Subcutaneous adipose tissue (tissue), 4 donors: ENCODE data around the gene KPNA1. TPM values are rescaled to one million over a fixed set of nuclear protein-coding genes. Genes with fewer than 3 reads are reported as not detected.

Source experiments
- total RNA-seq, 4 donors: library from RNA; depleted of rRNA; stranded (reverse); fragments of >200 nt; gene quantifications; one replicate each; pipeline ENCODE4 v1.1.0, GENCODE V29; 2016
- TF ChIP-seq, protein P1 (sequence below): fragments of 450-650 bp; IDR thresholded peaks from one replicate; pipeline ENCODE4 v1.5.1; 2016; ENCODE audit warnings: low read depth, mild to moderate bottlenecking, control low read depth, antibody characterized with exemption, moderate library complexity

The KPNA1 gene
- total RNA-seq, 4 donors from 2014 or later = 35.9 to 54.8 (median 42.4) TPM

DNA sequence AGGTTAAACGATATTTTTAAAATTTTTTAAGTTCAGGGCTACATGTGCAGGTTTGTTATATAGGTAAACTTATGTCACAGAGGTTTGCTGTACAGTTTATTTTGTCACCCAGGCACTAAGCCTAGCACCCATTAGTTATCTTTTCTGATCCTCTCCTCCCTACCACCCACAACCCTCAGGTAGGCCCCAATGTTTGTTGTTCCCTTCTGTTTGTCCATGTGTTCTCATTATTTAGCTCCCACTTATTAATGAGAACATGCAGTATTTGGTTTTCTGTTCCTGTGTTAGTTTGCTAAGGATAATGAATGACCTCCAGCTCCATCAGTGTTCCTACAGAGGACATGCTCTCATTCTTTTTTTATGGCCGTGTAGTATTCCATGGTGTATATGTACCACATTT is 115.8 kb downstream of the KPNA1 start:
- TF ChIP-seq, protein P1, sequence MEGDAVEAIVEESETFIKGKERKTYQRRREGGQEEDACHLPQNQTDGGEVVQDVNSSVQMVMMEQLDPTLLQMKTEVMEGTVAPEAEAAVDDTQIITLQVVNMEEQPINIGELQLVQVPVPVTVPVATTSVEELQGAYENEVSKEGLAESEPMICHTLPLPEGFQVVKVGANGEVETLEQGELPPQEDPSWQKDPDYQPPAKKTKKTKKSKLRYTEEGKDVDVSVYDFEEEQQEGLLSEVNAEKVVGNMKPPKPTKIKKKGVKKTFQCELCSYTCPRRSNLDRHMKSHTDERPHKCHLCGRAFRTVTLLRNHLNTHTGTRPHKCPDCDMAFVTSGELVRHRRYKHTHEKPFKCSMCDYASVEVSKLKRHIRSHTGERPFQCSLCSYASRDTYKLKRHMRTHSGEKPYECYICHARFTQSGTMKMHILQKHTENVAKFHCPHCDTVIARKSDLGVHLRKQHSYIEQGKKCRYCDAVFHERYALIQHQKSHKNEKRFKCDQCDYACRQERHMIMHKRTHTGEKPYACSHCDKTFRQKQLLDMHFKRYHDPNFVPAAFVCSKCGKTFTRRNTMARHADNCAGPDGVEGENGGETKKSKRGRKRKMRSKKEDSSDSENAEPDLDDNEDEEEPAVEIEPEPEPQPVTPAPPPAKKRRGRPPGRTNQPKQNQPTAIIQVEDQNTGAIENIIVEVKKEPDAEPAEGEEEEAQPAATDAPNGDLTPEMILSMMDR = no peak

DNA sequence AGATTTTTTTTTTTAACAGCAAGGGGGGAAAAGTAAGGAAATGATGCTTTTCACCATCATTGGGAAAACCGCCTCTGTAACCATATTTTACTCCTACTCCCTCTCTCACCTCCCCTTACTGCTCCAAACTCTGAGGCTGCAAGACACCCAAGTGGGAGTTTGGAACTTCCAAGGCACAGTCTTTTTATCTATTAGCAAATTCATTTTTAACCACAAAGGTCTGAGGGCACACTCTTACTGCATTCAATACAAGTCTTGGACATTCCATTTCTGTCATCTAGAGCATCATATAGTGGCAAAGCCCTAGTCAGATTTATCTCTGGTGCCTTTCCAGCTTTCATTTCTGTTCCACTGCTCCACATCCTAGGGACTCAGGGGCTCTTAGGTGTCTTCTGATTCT is 117.5 kb downstream of the KPNA1 start:
- TF ChIP-seq, protein P1 = no peak

DNA sequence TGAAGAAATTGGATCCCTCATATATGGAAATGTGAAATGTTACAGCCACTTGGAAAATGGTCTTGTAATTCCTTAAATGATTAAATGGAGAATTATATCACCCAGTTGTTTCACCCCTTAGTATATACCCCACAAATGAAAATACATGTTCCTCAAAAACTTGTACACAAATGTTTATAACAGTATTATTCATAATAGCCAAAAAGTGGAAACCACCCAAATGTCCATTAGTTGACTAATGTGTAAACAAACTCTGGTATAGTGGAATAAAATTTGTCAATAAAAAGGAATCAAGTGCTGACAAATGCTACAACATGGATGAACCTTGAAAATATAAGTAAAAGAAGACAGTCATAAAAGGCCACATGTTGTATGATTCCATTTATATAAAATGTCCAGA is 118.2 kb downstream of the KPNA1 start:
- TF ChIP-seq, protein P1 = no peak

DNA sequence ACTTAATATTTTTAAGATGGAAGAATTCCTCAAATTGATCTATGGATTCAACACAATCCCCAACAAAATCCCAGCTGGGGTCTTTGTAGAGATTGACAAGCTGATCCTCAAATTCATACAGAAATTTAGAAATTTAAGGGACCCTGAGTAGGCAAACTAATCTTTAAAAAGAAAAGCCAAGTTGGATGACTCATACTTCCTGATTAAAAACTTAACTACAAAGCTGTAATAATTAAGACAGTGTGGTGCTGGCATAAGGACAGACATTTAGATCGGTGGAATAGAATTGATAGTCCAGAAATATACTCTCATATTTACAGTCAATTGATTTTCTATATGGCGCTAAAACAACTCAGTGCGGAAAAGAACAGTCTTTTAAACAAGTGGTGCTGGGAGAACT is 119.2 kb downstream of the KPNA1 start:
- TF ChIP-seq, protein P1 = no peak

DNA sequence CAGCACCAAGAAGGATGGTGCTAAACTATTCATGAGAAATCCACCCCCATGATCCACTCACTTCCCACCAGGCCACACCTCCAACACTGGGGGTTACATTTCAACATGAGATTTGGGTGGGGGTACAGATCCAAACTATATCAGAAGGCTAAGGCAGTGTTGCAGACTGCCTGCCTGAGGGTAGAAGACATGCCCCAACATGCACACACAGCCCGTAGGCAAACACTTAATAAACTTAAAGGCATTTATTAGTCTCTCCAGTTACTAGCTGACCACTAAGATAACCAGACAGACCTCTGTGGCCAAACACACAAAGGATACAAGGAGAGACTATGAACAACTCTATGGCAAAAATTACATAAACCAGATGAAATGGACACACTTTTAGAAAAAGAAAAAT is 120.6 kb downstream of the KPNA1 start:
- TF ChIP-seq, protein P1 = no peak

DNA sequence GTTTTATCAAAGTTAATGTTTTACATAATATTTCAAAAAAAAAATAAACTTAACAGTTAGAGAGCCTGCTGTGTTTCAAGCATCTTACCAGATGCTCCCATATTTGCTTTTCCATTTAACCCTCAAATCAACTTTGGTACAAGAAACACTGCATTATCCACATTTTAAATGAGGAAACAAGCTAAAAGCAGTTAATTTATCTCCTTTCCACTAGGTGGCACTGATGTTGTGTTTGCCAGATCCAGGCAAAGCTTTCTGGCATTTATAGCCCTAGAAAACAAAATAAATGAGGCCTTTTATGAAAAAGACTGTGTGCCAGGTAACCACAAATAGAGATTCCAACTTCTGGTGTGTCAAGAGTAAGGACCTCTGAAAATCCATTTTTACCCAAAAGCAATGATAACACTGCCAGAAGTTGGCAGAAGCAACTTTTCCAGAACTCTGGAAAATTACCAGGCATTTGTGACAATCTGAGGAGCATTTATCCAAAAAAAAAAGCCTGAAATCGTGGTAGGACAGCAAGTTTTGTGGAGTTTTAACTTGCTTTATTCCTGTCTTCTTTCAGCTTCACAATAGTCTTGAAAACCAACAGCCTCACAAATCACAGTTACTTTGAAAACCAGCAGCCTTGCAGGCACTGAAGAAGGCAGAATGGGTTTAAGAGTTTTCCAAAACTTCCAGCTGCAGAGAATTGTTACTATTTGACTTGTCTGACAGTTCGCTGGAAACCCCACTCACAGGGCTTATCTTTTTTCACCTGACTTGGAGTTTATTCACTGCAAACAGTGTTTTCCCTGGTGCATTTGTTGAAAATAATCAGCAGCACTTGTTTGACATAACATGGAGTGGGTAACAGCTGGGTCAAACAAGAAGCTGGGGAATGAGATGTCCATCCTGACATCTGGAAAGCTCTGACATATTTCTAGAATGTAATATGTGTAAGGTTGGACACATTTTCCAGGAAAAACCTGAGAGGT is 121.6 kb downstream of the KPNA1 start:
- TF ChIP-seq, protein P1 = no peak

DNA sequence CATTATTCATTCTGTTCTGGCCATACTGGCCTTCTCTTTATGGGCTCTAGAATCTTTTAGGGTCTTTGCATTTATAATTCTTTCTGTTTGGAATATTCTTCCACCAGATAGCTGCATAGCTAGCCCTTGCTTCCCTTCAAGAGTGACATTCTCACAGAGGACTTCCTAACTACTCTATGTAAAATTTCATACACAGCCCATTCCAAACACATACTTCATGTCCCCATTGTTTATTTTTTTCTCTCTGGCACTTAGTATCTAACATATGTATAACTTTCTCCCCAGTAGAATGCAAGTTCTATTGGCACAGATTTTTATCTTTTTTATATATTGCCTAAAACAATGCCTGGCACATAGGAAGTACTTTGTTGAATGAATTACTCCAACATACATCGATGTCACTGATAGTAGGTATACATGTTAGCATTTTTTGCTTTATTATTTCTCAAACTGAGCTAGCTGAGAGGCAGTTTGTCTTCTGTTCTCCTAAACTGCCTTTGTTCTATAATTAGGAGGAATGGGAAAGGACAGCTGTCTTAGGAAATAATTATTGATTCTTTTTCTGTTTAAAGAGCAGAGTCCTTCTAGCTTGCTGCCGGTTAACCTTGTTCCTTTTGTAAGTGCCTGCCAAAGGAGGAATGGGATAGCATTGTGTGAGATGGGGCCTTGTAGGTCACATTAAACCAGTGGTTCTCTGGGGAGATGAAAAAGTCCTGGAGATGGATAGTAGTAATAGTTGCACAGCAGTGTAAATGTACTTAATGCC is 122.9 kb downstream of the KPNA1 start:
- TF ChIP-seq, protein P1 = no peak
